CD14-positive monocyte (primary cell): ENCODE results near the gene CNOT10. TPM values are rescaled to one million over a fixed set of nuclear protein-coding genes. Genes with fewer than 3 reads are reported as not detected.
A peak's percentile ranks its signal among the peaks of the same experiment; 100 is the strongest.

Experiments used
- DNase-seq, 3 donors: peaks; one replicate each; pipeline ENCODE4 v3.0.0-alpha.2; 2011 to 2022
- H2AFZ ChIP-seq: 2 replicates; pipeline ENCODE4 v1.6.0; 2012; ENCODE audit warnings: mild to moderate bottlenecking, low read depth, low read length, inconsistent platforms; ENCODE audit not compliant: insufficient read depth, poor library complexity, severe bottlenecking
- H3K27ac ChIP-seq, 2 donors: 1 replicate in 1 of 2; 2 replicates in 1 of 2; pipeline ENCODE4 v1.5.1; 2012 to 2013; ENCODE audit warnings: low read length in 2 of 2, control low read depth in 1 of 2, inconsistent platforms in 1 of 2, low read depth in 1 of 2, mild to moderate bottlenecking in 1 of 2
- H3K27me3 ChIP-seq, 2 donors: one replicate each; pipeline versions ENCODE4 v1.6.0 to v1.6.1; 2011 to 2013; ENCODE audit warnings: low read length in 2 of 2; ENCODE audit not compliant: control insufficient read depth in 2 of 2, insufficient read depth in 2 of 2
- H3K36me3 ChIP-seq, 2 donors: replicated peaks in 1 of 2; 1 replicate in 1 of 2; 2 replicates in 1 of 2; pipeline versions ENCODE4 v1.5.1 to v1.6.1; 2012 to 2013; ENCODE audit warnings: low read length in 2 of 2, control low read depth in 1 of 2, inconsistent platforms in 1 of 2, mild to moderate bottlenecking in 1 of 2; ENCODE audit not compliant: insufficient read depth in 2 of 2, control insufficient read depth in 1 of 2
- H3K4me1 ChIP-seq, 2 donors: 1 replicate in 1 of 2; 2 replicates in 1 of 2; pipeline versions ENCODE4 v1.5.1 to v1.6.1; 2012 to 2013; ENCODE audit warnings: low read length in 2 of 2, control low read depth in 1 of 2, inconsistent platforms in 1 of 2, mild to moderate bottlenecking in 1 of 2, moderate library complexity in 1 of 2; ENCODE audit not compliant: insufficient read depth in 2 of 2, control insufficient read depth in 1 of 2
- H3K4me2 ChIP-seq: replicated peaks from 2 replicates; pipeline ENCODE3; 2012; ENCODE audit warnings: low read length, moderate library complexity, mild to moderate bottlenecking; ENCODE audit not compliant: poor library complexity, severe bottlenecking; ENCODE audit errors: extremely low read depth
- H3K4me3 ChIP-seq, 3 experiments: fragments of 200-600 bp in 1 of 3; sonication (generic) in 1 of 3; replicated peaks in 1 of 3; 1 replicate in 2 of 3; 2 replicates in 1 of 3; pipeline ENCODE4 v1.5.1; 2011 to 2013; ENCODE audit warnings: low read length in 3 of 3, mild to moderate bottlenecking in 3 of 3, control low read depth in 2 of 3, low read depth in 2 of 3, inconsistent platforms in 1 of 3, moderate library complexity in 1 of 3
- H3K79me2 ChIP-seq: 2 replicates; pipeline ENCODE4 v1.6.0; 2012; ENCODE audit warnings: mild to moderate bottlenecking, control low read depth, inconsistent platforms, low read length, moderate library complexity; ENCODE audit not compliant: insufficient read depth
- H3K9ac ChIP-seq: 2 replicates; pipeline ENCODE4 v1.6.0; 2017; ENCODE audit warnings: low read length, mild to moderate bottlenecking; ENCODE audit not compliant: insufficient read depth, poor library complexity, severe bottlenecking
- H3K9me3 ChIP-seq, 2 donors: replicated peaks in 1 of 2; 1 replicate in 1 of 2; 2 replicates in 1 of 2; pipeline versions ENCODE4 v1.5.1 to v1.6.1; 2012 to 2013; ENCODE audit warnings: low read length in 2 of 2, control low read depth in 1 of 2; ENCODE audit not compliant: control insufficient read depth in 1 of 2, insufficient read depth in 1 of 2
- H4K20me1 ChIP-seq: 2 replicates; pipeline ENCODE4 v1.6.0; 2012; ENCODE audit warnings: mild to moderate bottlenecking, low read length, control low read depth, moderate library complexity; ENCODE audit not compliant: insufficient read depth
- H3K27ac Mint-ChIP-seq, 7 donors: one replicate each; pipeline ENCODE4 v1.8.0; 2020; ENCODE audit warnings: mild to moderate bottlenecking in 7 of 7, mixed read lengths in 7 of 7, moderate library complexity in 6 of 7, inconsistent platforms in 2 of 7
- H3K27me3 Mint-ChIP-seq, 3 donors: one replicate each; pipeline ENCODE4 v1.8.0; 2021 to 2022; ENCODE audit warnings: low read depth in 3 of 3, mild to moderate bottlenecking in 3 of 3, mixed read lengths in 3 of 3, moderate library complexity in 3 of 3, inconsistent platforms in 1 of 3
- H3K36me3 Mint-ChIP-seq, 2 donors: one replicate each; pipeline ENCODE4 v1.8.0; 2020; ENCODE audit warnings: mixed read lengths in 2 of 2, inconsistent platforms in 1 of 2, mild to moderate bottlenecking in 1 of 2
- H3K4me1 Mint-ChIP-seq: one replicate; pipeline ENCODE4 v1.8.0; 2020; ENCODE audit warnings: mild to moderate bottlenecking, mixed read lengths
- H3K4me3 Mint-ChIP-seq, 2 donors: one replicate each; pipeline ENCODE4 v1.8.0; 2020; ENCODE audit warnings: mild to moderate bottlenecking in 2 of 2, mixed read lengths in 2 of 2, moderate library complexity in 1 of 2
- H3K9me3 Mint-ChIP-seq, 7 donors: one replicate each; pipeline ENCODE4 v1.8.0; 2020 to 2022; ENCODE audit warnings: mixed read lengths in 7 of 7, mild to moderate bottlenecking in 6 of 7, moderate library complexity in 6 of 7, inconsistent platforms in 2 of 7
- WGBS: methylation state at CpG from one replicate; pipeline ENCODE4 v1.1.5; 2013; ENCODE audit warnings: missing lambda C conversion rate; ENCODE audit not compliant: insufficient coverage; 5-methylcytosine and 5-hydroxymethylcytosine counted together
- intact Hi-C, 2 donors: fragments of 100-400 bp; cut with micrococcal nuclease; formaldehyde crosslinking; loops; one replicate each; pipeline versions ENCODE4 v1.15.0 to v1.15.1; 2023
- polyA plus RNA-seq, 3 donors: library from polyadenylated mRNA; depleted of rRNA in 1 of 3; unstranded in 2 of 3; stranded (reverse) in 1 of 3; fragments of 300-500 nt in 2 of 3; fragments of >200 nt in 1 of 3; fragmentation: Illumina TruSeq in 2 of 3; gene quantifications; 1 replicate in 2 of 3; 2 replicates in 1 of 3; pipeline ENCODE4 v1.2.3, GENCODE V29; 2012 to 2021
- TF ChIP-seq, protein P1 (sequence below): fragments of 200-600 bp; IDR thresholded peaks from one replicate; pipeline ENCODE4 v1.8.0; 2022; ENCODE audit warnings: antibody characterized with exemption, mild to moderate bottlenecking

The CNOT10 gene
- polyA plus RNA-seq, 3 donors, result 17.9 to 21.5 (median 19.6) TPM

GRCh38 chr3:32675164-32675563, 9.8 kb upstream of the CNOT10 start:
- H3K4me1 ChIP-seq, result no peaks in the 10 kb centered on the region
- peak overlapping the region in 1 of 7 donors; percentile 56 for H3K27ac Mint-ChIP-seq
- H3K36me3 ChIP-seq, result no peaks in the 10 kb centered on the region
- no peaks in the 10 kb centered on the region for H3K36me3 Mint-ChIP-seq
- no peak overlapping the region for H3K4me2 ChIP-seq
- WGBS, result no CpG with 5 or more reads among the region's 2 CpGs
- no peak overlapping the region for H3K9ac ChIP-seq
- TF ChIP-seq, protein P1, sequence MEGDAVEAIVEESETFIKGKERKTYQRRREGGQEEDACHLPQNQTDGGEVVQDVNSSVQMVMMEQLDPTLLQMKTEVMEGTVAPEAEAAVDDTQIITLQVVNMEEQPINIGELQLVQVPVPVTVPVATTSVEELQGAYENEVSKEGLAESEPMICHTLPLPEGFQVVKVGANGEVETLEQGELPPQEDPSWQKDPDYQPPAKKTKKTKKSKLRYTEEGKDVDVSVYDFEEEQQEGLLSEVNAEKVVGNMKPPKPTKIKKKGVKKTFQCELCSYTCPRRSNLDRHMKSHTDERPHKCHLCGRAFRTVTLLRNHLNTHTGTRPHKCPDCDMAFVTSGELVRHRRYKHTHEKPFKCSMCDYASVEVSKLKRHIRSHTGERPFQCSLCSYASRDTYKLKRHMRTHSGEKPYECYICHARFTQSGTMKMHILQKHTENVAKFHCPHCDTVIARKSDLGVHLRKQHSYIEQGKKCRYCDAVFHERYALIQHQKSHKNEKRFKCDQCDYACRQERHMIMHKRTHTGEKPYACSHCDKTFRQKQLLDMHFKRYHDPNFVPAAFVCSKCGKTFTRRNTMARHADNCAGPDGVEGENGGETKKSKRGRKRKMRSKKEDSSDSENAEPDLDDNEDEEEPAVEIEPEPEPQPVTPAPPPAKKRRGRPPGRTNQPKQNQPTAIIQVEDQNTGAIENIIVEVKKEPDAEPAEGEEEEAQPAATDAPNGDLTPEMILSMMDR, result no peak
- no peak for DNase-seq
- H3K9me3 ChIP-seq, result no peaks in the 10 kb centered on the region
- no peaks in the 10 kb centered on the region for H4K20me1 ChIP-seq
- peaks cover 0 to 6% (median 5%) of the 10 kb centered on the region in 7 donors for H3K9me3 Mint-ChIP-seq
- H3K4me3 ChIP-seq, result no peak overlapping the region
- no peaks in the 10 kb centered on the region for H3K79me2 ChIP-seq
- no peaks in the 10 kb centered on the region for H3K4me1 Mint-ChIP-seq
- intact Hi-C loops, result no loop called here
- peaks cover 0 to 8% (median 2%) of the 10 kb centered on the region in 3 donors for H3K27me3 Mint-ChIP-seq
- no peak overlapping the region for H2AFZ ChIP-seq
- H3K4me3 Mint-ChIP-seq, result no peak overlapping the region
- H3K27ac ChIP-seq, result no peak overlapping the region
- H3K27me3 ChIP-seq, result no peaks in the 10 kb centered on the region

DNA sequence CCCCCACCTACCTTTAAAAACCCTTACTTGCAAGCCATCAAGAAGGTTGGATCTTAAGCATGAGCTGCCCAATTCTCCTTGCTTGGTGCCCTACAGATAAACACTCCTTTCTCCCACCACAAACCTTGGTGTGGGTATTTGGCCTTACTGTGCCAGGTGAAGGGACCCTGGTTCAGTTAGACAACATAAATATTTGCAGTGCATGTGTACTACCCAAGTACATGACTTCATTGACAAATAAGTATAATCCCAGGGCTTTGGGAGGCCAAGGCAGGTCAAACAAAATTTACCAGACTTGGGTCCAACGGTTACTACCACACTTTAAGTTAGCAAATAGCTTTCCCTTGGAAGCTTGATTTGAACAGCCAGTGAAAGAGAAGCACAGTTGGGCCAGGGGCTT, 9.3 kb upstream of the CNOT10 start:
- no peak overlapping the region for H3K4me2 ChIP-seq
- H3K27ac ChIP-seq, result no peak overlapping the region
- no CpG with 5 or more reads among the region's 1 CpG for WGBS
- H3K9me3 Mint-ChIP-seq, result peaks cover 0 to 6% (median 5%) of the 10 kb centered on the region in 7 donors
- DNase-seq, result no peak
- no peak overlapping the region for H3K27ac Mint-ChIP-seq
- intact Hi-C loops, result no loop called here
- no peaks in the 10 kb centered on the region for H3K36me3 Mint-ChIP-seq
- H3K9ac ChIP-seq, result no peak overlapping the region
- H4K20me1 ChIP-seq, result no peaks in the 10 kb centered on the region
- no peaks in the 10 kb centered on the region for H3K9me3 ChIP-seq
- TF ChIP-seq, protein P1, result no peak
- no peak overlapping the region for H2AFZ ChIP-seq
- no peaks in the 10 kb centered on the region for H3K4me1 Mint-ChIP-seq
- H3K79me2 ChIP-seq, result no peaks in the 10 kb centered on the region
- no peaks in the 10 kb centered on the region for H3K27me3 ChIP-seq
- H3K36me3 ChIP-seq, result no peaks in the 10 kb centered on the region
- H3K4me3 ChIP-seq, result no peak overlapping the region
- H3K4me3 Mint-ChIP-seq, result no peak overlapping the region
- H3K4me1 ChIP-seq, result no peaks in the 10 kb centered on the region
- peaks cover 0 to 8% (median 2%) of the 10 kb centered on the region in 3 donors for H3K27me3 Mint-ChIP-seq
